ENCODE data around the gene AFG3L2. TPM values are rescaled to one million over a fixed set of nuclear protein-coding genes. Genes with fewer than 3 reads are reported as not detected.
A peak's percentile ranks its signal among the peaks of the same experiment; 100 is the strongest.

The AFG3L2 gene
- total RNA-seq, 1 donor from 2014 or later, result 51.7 TPM

DNA sequence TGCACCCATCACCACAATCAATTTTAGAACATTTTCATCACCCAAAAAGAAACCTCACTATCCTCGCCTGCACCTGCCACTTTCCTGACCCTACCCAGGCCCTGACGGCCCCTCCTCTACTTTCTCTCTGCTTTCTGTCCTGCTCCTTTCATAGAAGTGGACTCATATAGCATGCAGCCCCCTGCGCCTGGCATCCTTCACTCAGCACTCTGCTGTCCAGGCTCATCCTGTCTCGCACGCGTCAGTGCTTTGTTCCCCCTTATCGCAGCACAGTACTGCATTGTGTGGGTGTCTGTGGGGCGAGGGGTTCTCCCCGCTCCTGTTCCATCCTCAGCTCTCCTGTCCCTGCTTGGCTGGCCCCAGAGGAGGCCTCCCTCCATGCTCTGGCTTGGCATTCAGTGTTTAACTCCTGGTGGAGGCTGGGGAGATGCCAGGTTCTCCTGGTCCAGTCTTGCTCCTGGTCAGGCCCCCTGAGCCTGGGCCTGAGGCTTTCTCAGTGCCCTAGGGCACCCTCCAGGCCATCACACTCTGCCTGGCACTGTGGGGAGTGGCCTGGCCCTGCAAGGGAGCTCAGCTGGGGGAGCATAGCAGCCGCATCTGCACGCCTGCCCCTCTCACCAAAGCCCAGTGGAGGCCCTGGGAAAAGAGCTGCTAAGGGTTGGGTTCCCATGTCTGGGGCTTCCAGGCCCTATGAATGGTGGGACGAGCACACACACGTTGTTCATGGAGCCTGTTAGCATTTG is 75.6 kb downstream of the AFG3L2 start:
- Histone ChIP-seq H2AFZ (replicated peaks) (peak overlapping the region; percentile 17), H3K4me3 (no peak overlapping the region), H3K27me3 (peaks cover 22% of the 10 kb centered on the region), H3K36me3 (no peaks in the 10 kb centered on the region), H4K20me1 (ENCODE audit: low read depth) (no peaks in the 10 kb centered on the region), H3K27ac (no peak overlapping the region), H3K4me1 (peaks cover 5% of the 10 kb centered on the region), H3K9me3 (ENCODE audit: low read depth) (no peaks in the 10 kb centered on the region), H3K9ac (no peak overlapping the region), H3K79me2 (ENCODE audit: low read depth) (no peaks in the 10 kb centered on the region), H3F3A (ENCODE audit: low read depth) (peaks cover 8% of the 10 kb centered on the region), H3K4me2 (no peak overlapping the region)
- DNase-seq (ENCODE audit: low spot score), result no peak
- H3K4me1 Mint-ChIP-seq, result peaks cover 8% of the 10 kb centered on the region
- no peak overlapping the region for H3K4me3 Mint-ChIP-seq
- TF ChIP-seq EZH2 (IDR thresholded peaks at IDR 0.05) (no peak), EZH2phosphoT487 (IDR thresholded peaks at IDR 0.05) (no peak)
- TF ChIP-seq, protein P1, sequence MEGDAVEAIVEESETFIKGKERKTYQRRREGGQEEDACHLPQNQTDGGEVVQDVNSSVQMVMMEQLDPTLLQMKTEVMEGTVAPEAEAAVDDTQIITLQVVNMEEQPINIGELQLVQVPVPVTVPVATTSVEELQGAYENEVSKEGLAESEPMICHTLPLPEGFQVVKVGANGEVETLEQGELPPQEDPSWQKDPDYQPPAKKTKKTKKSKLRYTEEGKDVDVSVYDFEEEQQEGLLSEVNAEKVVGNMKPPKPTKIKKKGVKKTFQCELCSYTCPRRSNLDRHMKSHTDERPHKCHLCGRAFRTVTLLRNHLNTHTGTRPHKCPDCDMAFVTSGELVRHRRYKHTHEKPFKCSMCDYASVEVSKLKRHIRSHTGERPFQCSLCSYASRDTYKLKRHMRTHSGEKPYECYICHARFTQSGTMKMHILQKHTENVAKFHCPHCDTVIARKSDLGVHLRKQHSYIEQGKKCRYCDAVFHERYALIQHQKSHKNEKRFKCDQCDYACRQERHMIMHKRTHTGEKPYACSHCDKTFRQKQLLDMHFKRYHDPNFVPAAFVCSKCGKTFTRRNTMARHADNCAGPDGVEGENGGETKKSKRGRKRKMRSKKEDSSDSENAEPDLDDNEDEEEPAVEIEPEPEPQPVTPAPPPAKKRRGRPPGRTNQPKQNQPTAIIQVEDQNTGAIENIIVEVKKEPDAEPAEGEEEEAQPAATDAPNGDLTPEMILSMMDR (IDR thresholded peaks at IDR 0.05), result no peak
- no peak overlapping the region for H3K27ac Mint-ChIP-seq
- H3K9me3 Mint-ChIP-seq, result peaks cover 2% of the 10 kb centered on the region
- peaks cover 11% of the 10 kb centered on the region for H3K27me3 Mint-ChIP-seq (ENCODE audit: insufficient read depth, low read depth)
- no peaks in the 10 kb centered on the region for H3K36me3 Mint-ChIP-seq

DNA sequence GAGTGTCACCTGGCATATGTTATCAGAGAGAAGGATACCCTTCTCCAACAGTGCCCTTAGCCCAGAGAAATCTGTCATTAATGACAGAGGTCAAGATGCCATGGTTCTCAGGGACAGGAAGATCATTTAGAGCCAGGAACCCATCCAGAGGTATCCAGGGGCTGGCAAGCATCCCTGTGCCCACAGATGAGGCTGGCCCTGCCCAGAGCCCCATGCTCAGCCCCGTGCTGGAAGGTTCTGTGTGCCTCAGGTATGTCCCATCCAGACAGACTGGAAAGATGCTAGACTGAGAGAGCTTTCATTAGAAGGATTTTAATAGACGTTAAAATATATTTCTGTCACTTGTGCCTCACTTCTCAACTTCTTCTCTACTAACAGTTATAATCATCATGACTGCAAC is 77.2 kb downstream of the AFG3L2 start:
- Mint-ChIP-seq H3K36me3 (no peaks in the 10 kb centered on the region), H3K27ac (no peak overlapping the region), H3K4me3 (no peak overlapping the region), H3K27me3 (ENCODE audit: insufficient read depth, low read depth) (peaks cover 3% of the 10 kb centered on the region), H3K9me3 (peaks cover 2% of the 10 kb centered on the region), H3K4me1 (no peaks in the 10 kb centered on the region)
- no peak overlapping the region for H2AFZ ChIP-seq (replicated peaks)
- TF ChIP-seq EZH2phosphoT487 (IDR thresholded peaks at IDR 0.05) (no peak), EZH2 (IDR thresholded peaks at IDR 0.05) (no peak)
- TF ChIP-seq, protein P1 (IDR thresholded peaks at IDR 0.05), result no peak
- no peaks in the 10 kb centered on the region for H3K36me3 ChIP-seq
- H3K27me3 ChIP-seq, result peaks cover 6% of the 10 kb centered on the region
- H3K27ac ChIP-seq, result no peak overlapping the region
- H3K9ac ChIP-seq, result no peak overlapping the region
- DNase-seq (ENCODE audit: low spot score), result no peak
- no peak overlapping the region for H3K4me2 ChIP-seq
- no peak overlapping the region for H3K4me3 ChIP-seq
- H3K79me2 ChIP-seq (ENCODE audit: low read depth), result no peaks in the 10 kb centered on the region
- H3F3A ChIP-seq (ENCODE audit: low read depth), result no peaks in the 10 kb centered on the region
- no peaks in the 10 kb centered on the region for H3K4me1 ChIP-seq
- no peaks in the 10 kb centered on the region for H4K20me1 ChIP-seq (ENCODE audit: low read depth)
- no peaks in the 10 kb centered on the region for H3K9me3 ChIP-seq (ENCODE audit: low read depth)

DNA sequence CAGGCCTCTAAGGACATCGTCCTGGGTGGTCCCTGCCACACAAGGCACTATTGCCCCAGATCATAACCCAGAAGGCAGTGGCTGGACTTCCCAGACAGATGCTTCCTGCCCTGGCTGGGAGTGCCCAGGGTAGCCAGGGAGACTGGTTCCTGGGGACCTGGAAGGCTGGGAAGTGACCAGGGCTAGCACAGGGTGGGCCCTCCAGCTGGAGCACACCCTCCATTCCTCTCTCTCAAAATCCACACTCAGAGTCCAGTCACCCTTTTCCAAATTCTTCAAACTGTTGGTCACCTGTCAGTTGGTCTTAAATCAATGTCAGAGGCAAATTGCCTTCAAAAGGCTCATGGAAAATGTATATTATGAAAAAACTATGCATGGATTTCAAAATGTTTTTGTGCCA is 80.6 kb downstream of the AFG3L2 start:
- Histone ChIP-seq H3K79me2 (ENCODE audit: low read depth) (no peaks in the 10 kb centered on the region), H3K9ac (no peak overlapping the region), H4K20me1 (ENCODE audit: low read depth) (no peaks in the 10 kb centered on the region), H3K36me3 (no peaks in the 10 kb centered on the region), H3K9me3 (ENCODE audit: low read depth) (no peaks in the 10 kb centered on the region), H3K4me1 (no peaks in the 10 kb centered on the region), H3K27me3 (no peaks in the 10 kb centered on the region), H2AFZ (replicated peaks) (no peak overlapping the region), H3K27ac (no peak overlapping the region), H3F3A (ENCODE audit: low read depth) (no peaks in the 10 kb centered on the region), H3K4me2 (no peak overlapping the region), H3K4me3 (no peak overlapping the region)
- H3K27ac Mint-ChIP-seq, result no peak overlapping the region
- TF ChIP-seq EZH2phosphoT487 (IDR thresholded peaks at IDR 0.05) (no peak), EZH2 (IDR thresholded peaks at IDR 0.05) (no peak)
- TF ChIP-seq, protein P1 (IDR thresholded peaks at IDR 0.05), result no peak
- peaks cover 2% of the 10 kb centered on the region for H3K9me3 Mint-ChIP-seq
- H3K4me1 Mint-ChIP-seq, result peaks cover 3% of the 10 kb centered on the region
- H3K4me3 Mint-ChIP-seq, result no peak overlapping the region
- DNase-seq (ENCODE audit: low spot score), result no peak
- peaks cover 2% of the 10 kb centered on the region for H3K27me3 Mint-ChIP-seq (ENCODE audit: insufficient read depth, low read depth)
- H3K36me3 Mint-ChIP-seq, result no peaks in the 10 kb centered on the region

All from neural progenitor cell (in vitro differentiated cells).